Neuron (in vitro differentiated cells): ENCODE measurements around the gene PXT1.

Source experiments
- H2AFZ ChIP-seq: one replicate; pipeline ENCODE4 v1.6.1; 2013; ENCODE audit warnings: low read depth, mild to moderate bottlenecking, inconsistent platforms, low read length, moderate library complexity
- H3K27me3 ChIP-seq: one replicate; pipeline ENCODE4 v1.6.1; 2013; ENCODE audit warnings: low read length; ENCODE audit not compliant: insufficient read depth
- H3K36me3 ChIP-seq: one replicate; pipeline ENCODE4 v1.6.1; 2013; ENCODE audit warnings: low read length; ENCODE audit not compliant: insufficient read depth
- H3K4me1 ChIP-seq: one replicate; pipeline ENCODE4 v1.6.1; 2013; ENCODE audit warnings: low read length; ENCODE audit not compliant: insufficient read depth
- H3K4me3 ChIP-seq: 2 replicates; pipeline ENCODE4 v1.5.1; 2013; ENCODE audit warnings: mild to moderate bottlenecking, low read length, moderate library complexity
- H3K9me3 ChIP-seq: one replicate; pipeline ENCODE4 v1.6.1; 2013; ENCODE audit warnings: low read length

The PXT1 gene

GRCh38 chr6:36404164-36404563 lies 38.5 kb downstream of the PXT1 start:
- Histone ChIP-seq H3K4me1 (no peaks in the 10 kb centered on the region), H3K27me3 (peaks cover 3% of the 10 kb centered on the region), H3K9me3 (no peaks in the 10 kb centered on the region), H3K4me3 (no peak overlapping the region), H3K36me3 (no peaks in the 10 kb centered on the region), H2AFZ (no peak overlapping the region)

GRCh38 chr6:36402481-36402880 lies 40.2 kb downstream of the PXT1 start:
- Histone ChIP-seq H3K27me3 (peaks cover 3% of the 10 kb centered on the region), H3K4me3 (no peak overlapping the region)

DNA sequence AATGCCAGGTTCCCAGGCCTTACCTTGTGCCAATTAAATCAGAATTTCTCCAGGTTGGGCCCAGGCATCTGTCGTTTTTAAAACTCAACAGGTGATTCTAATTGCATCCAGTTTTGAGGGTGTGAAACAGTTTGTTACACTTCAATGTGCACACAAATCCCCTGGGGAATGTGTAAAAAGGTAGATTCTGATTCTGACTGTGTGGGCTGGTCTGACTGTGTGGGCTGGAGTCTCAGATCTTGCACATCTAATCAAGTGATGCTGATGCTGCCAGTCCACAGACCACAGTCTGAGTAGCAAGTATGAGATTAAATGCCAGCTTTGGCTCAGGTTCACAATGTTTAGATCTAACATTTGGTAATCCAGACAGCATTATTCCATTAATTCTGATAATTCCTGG lies 42.7 kb downstream of the PXT1 start:
- Histone ChIP-seq H2AFZ (no peak overlapping the region), H3K36me3 (no peaks in the 10 kb centered on the region), H3K9me3 (no peaks in the 10 kb centered on the region), H3K4me3 (no peak overlapping the region), H3K4me1 (no peaks in the 10 kb centered on the region), H3K27me3 (peaks cover 3% of the 10 kb centered on the region)

More at GRCh38 chr6:36402481-36402880, 40.2 kb downstream of the PXT1 start:
- H2AFZ ChIP-seq = no peak overlapping the region
- H3K4me1 ChIP-seq = no peaks in the 10 kb centered on the region
- H3K9me3 ChIP-seq = no peaks in the 10 kb centered on the region
- no peaks in the 10 kb centered on the region for H3K36me3 ChIP-seq

- peaks cover 30% of the 10 kb centered on the region for H3K27me3 ChIP-seq
- H3K4me1 ChIP-seq = peaks cover 5% of the 10 kb centered on the region
- no peak overlapping the region for H3K4me3 ChIP-seq
- no peaks in the 10 kb centered on the region for H3K36me3 ChIP-seq
- H2AFZ ChIP-seq = no peak overlapping the region
- H3K9me3 ChIP-seq = no peaks in the 10 kb centered on the region
These were observed 50.0 kb downstream of the PXT1 start for GRCh38 chr6:36392621-36393020.

GRCh38 chr6:36389353-36389752 lies 53.3 kb downstream of the PXT1 start:
- Histone ChIP-seq H3K27me3 (peaks cover 53% of the 10 kb centered on the region), H2AFZ (no peak overlapping the region), H3K36me3 (no peaks in the 10 kb centered on the region), H3K4me1 (peaks cover 18% of the 10 kb centered on the region), H3K4me3 (no peak overlapping the region), H3K9me3 (peaks cover 1% of the 10 kb centered on the region)

DNA sequence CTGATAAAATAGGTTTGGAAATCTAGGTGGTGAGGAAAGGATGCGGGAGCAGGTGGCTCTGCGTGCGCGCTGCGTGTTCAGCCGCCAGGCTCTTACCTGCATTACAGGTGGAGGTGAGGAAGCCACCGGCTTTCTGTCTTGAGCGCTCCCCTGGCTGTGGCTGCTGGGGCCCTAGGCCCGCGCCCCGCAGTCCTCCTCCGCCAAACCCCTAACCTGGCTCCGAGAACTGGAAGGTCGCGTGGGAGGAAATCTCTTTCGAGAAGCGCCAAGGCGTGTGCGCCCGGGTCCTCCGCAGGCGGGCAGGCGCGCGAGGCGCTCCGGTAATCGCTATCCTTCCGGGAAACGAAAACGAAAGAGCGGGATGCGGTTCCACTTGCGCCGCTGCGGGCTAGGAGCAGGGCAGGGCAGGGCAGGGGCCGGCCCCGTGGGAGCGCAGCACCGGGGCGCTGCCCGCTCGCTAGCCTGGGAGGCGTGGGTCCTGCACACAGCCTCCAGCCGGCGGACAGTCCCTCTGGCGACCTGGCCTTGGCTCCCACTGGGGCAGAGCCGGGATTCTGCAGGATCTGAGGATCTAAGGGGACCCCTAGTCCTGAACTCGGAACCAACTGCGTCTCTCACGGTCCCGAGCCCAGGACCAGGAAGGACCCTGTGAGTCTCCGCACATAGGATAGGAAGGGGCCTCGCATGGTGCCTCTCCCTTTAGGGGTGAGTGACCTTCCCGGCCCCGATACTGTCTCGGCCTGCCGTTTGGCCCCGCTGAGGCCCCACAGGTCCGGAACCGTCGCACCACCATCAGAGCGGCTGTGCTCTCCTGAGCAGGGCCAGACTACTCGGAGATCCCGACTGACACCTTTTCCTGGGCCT lies 55.0 kb downstream of the PXT1 start, which contains the start of gene ETV7:
Gene ETV7 (minus strand): TSS at position 230 of the 864 bp plus-strand sequence. CDS start 128 bp downstream, at position 102.
- peaks cover 62% of the 10 kb centered on the region for H3K27me3 ChIP-seq
- peaks cover 1% of the 10 kb centered on the region for H3K9me3 ChIP-seq
- peak within 1 kb of the TSS; percentile 34 for H2AFZ ChIP-seq
- H3K36me3 ChIP-seq = no peaks in the 10 kb centered on the region
- peak within 1 kb of the TSS; percentile 27 for H3K4me3 ChIP-seq
- H3K4me1 ChIP-seq = peaks cover 18% of the 10 kb centered on the region

DNA sequence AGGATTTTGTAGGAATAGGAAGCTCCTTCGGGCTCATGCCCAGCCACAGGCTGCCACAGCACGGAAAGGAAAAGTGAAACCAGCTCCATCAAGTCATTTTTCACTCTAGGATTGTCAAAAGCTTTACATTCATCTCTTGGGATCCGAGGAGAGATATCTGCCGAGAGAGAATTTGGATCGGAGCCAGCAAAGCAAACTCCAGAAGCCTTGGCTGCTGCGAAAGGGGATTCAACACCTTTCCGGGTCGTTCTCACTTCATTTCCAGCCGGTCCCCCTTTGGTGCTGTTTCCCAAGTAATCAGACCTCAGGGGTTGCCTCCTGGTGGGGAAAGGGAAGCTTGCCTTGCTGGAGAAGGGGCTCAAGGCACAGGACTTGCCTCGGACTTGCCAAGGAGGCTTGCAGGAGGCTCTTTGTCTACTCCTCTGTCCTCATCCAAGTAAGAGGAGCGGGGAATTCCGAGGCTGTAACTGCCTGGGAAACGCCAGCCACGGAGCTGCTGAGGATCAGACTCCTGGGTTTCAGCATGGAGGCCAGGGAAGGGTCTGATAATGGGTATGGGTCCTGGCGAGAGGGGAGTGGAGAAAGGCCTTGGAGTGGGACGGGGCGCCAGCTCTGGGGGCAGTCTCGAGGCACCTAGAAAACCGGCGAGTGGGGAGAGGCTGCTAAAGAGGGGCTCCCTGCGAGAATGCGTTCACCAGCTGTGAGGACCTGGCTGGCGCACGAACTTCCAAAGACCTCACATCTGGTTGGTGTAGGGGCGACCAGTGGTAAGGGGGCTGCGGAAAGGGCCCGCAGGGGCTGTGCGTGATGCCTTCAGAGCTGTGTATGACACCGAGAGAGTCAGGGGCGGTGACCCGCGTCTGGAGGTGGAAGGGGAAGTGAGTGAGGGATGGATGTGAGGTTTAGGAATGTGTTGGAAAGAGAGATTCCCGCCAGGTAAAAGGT lies 55.9 kb downstream of the PXT1 start:
- Histone ChIP-seq H3K4me3 (peak overlapping the region; percentile 27), H3K4me1 (peaks cover 18% of the 10 kb centered on the region), H2AFZ (peak overlapping the region; percentile 34), H3K36me3 (no peaks in the 10 kb centered on the region), H3K9me3 (peaks cover 1% of the 10 kb centered on the region), H3K27me3 (peaks cover 62% of the 10 kb centered on the region)

- H3K4me3 ChIP-seq = no peak overlapping the region
- no peaks in the 10 kb centered on the region for H3K36me3 ChIP-seq
- peaks cover 18% of the 10 kb centered on the region for H3K4me1 ChIP-seq
- H2AFZ ChIP-seq = no peak overlapping the region
- peaks cover 45% of the 10 kb centered on the region for H3K27me3 ChIP-seq
- peaks cover 1% of the 10 kb centered on the region for H3K9me3 ChIP-seq
These were observed 58.6 kb downstream of the PXT1 start for GRCh38 chr6:36384095-36384494.

GRCh38 chr6:36383606-36384005 lies 59.0 kb downstream of the PXT1 start:
- Histone ChIP-seq H3K36me3 (no peaks in the 10 kb centered on the region), H3K4me1 (peaks cover 18% of the 10 kb centered on the region), H3K9me3 (peaks cover 1% of the 10 kb centered on the region), H3K4me3 (no peak overlapping the region), H3K27me3 (peaks cover 41% of the 10 kb centered on the region), H2AFZ (no peak overlapping the region)

GRCh38 chr6:36382976-36383375 lies 59.7 kb downstream of the PXT1 start:
- no peaks in the 10 kb centered on the region for H3K36me3 ChIP-seq
- H3K4me1 ChIP-seq = peaks cover 16% of the 10 kb centered on the region
- H2AFZ ChIP-seq = no peak overlapping the region
- H3K9me3 ChIP-seq = peaks cover 1% of the 10 kb centered on the region
- peaks cover 35% of the 10 kb centered on the region for H3K27me3 ChIP-seq
- no peak overlapping the region for H3K4me3 ChIP-seq

DNA sequence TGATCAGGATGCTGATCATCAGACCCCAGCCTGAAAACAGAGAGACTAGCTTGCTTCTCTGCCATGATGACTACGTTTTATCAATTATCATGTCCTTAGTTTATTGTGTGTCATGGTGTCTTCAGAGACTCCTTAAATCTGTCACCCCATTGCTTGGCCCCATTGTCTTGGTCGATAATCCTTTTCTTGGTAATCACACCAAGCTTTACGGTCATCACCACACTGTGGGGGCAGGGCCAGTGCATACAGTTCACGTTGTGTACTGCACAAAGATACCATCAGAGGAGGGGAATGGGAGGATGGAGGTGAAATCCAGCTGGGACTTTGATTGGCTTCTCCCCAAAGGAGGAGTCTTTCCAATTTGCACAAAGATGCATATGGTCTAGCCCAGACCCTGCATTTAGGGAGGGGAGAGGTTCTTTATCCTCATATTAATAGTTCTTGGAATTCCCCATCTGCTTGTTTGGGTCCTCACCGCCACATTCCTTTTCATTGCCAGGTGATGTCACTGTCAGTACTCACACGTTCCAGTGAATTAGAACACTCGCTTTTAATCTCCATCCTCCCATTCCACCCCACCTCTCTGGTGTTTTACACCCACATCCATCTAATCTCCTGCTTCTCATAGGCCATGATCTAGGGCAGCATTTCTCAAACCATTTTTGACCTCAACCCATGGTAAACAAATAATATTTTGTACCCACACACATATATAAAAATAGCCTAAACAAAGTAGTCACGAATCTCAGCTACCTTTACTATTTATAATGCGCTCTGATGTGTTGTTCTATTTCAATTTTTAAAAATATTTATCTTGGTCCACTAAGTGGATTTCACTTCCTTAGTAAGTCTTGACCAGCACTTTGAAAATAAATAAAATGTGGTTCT lies 60.9 kb downstream of the PXT1 start:
- H3K4me1 ChIP-seq = peaks cover 5% of the 10 kb centered on the region
- H2AFZ ChIP-seq = no peak overlapping the region
- H3K27me3 ChIP-seq = peaks cover 23% of the 10 kb centered on the region
- H3K9me3 ChIP-seq = peaks cover 1% of the 10 kb centered on the region
- H3K36me3 ChIP-seq = no peaks in the 10 kb centered on the region
- H3K4me3 ChIP-seq = no peak overlapping the region

DNA sequence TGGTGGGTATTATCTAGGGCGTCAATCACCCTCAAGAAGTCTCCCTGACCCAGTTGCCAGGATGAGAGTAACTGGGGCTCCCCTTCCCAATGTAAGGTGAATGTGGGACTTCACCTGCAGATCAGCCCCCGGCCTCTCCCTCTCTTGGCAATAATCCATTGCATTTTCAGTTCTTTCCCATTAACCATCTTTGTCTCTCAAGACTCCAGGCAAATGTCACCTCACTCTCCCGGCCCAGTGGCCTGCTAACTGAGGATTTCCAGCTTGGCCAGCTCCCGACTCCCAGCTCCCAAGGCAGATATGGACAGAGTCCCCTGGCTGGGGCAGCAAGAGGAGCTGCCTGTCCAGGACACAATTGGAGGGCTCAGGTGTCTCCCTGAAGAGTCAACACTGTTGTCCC lies 62.5 kb downstream of the PXT1 start:
- no peaks in the 10 kb centered on the region for H3K4me1 ChIP-seq
- no peaks in the 10 kb centered on the region for H3K9me3 ChIP-seq
- no peak overlapping the region for H3K4me3 ChIP-seq
- no peaks in the 10 kb centered on the region for H3K36me3 ChIP-seq
- no peak overlapping the region for H2AFZ ChIP-seq
- peaks cover 9% of the 10 kb centered on the region for H3K27me3 ChIP-seq
